Upper lobe of left lung (tissue), 6 donors: ENCODE measurements around the gene STOX2. TPM values are rescaled to one million over a fixed set of nuclear protein-coding genes. Genes with fewer than 3 reads are reported as not detected.

ENCODE experiments used
- ATAC-seq, 2 donors: fragments of 200-7000 bp; cut with Tn5 transposase; one replicate each; pipeline ENCODE4 v1.9.1; 2022; ENCODE audit warnings: mild to moderate bottlenecking in 2 of 2, moderate library complexity in 2 of 2; ENCODE audit not compliant: low FRiP score in 2 of 2
- DNase-seq, 2 donors: peaks; one replicate each; pipeline ENCODE4 v3.0.0-alpha.2; 2019 to 2020
- H3K27ac ChIP-seq, 4 donors: fragments of 200-600 bp; sonication (generic); one replicate each; pipeline ENCODE4 v1.5.1; 2016 to 2019
- H3K27me3 ChIP-seq, 4 donors: fragments of 200-600 bp; sonication (generic); one replicate each; pipeline ENCODE4 v1.5.1; 2017 to 2019
- H3K36me3 ChIP-seq, 4 donors: fragments of 200-600 bp; sonication (generic); one replicate each; pipeline ENCODE4 v1.5.1; 2016 to 2019
- H3K4me1 ChIP-seq, 4 donors: fragments of 200-600 bp; sonication (generic); one replicate each; pipeline ENCODE4 v1.5.1; 2018 to 2019
- H3K4me3 ChIP-seq, 4 donors: fragments of 200-600 bp; sonication (generic); one replicate each; pipeline ENCODE4 v1.5.1; 2017 to 2019; ENCODE audit warnings: mild to moderate bottlenecking in 2 of 4, moderate library complexity in 1 of 4
- H3K9me3 ChIP-seq, 4 donors: fragments of 200-600 bp; sonication (generic); one replicate each; pipeline ENCODE4 v1.5.1; 2018 to 2019
- EP300 ChIP-seq, 4 donors: sonication (generic); formaldehyde crosslinking; IDR thresholded peaks; one replicate each; pipeline ENCODE4 v1.5.1; 2017; ENCODE audit warnings: antibody characterized with exemption in 4 of 4, control low read depth in 2 of 4
- POLR2A ChIP-seq, 4 donors: fragments of 450-650 bp; IDR thresholded peaks; one replicate each; pipeline ENCODE4 v1.5.1; 2016 to 2017; ENCODE audit warnings: antibody characterized with exemption in 4 of 4, mild to moderate bottlenecking in 2 of 4
- POLR2AphosphoS5 ChIP-seq, 2 donors: sonication (generic); formaldehyde crosslinking; IDR thresholded peaks; one replicate each; pipeline ENCODE4 v1.5.1; 2017; ENCODE audit warnings: antibody characterized with exemption in 2 of 2
- WGBS, 2 donors: methylation state at CpG; one replicate each; pipeline ENCODE4 v1.1.5; 2017 to 2018; 5-methylcytosine and 5-hydroxymethylcytosine counted together
- total RNA-seq, 6 donors: library from RNA; depleted of rRNA in 4 of 6; stranded (reverse); fragments of >200 nt in 4 of 6; gene quantifications; one replicate each; pipeline versions ENCODE4 v1.1.0 to v1.2.1, GENCODE V29; 2016 to 2021
- TF ChIP-seq, protein P1 (sequence below), 6 experiments: fragments of 450-650 bp in 4 of 6; fragments of 200-600 bp in 2 of 6; sonication (generic) in 2 of 6; IDR thresholded peaks; one replicate each; pipeline ENCODE4 v1.5.1; 2016 to 2019; ENCODE audit warnings: antibody characterized with exemption in 6 of 6
- donor health status: DM: no; HTN: no; CAD: no; lungs with moderate emphysema.
- donor health status: DM: no; HTN: yes; CAD: no; lungs with severe emphysema.

STOX2 gene
- total RNA-seq, 6 donors from 2014 or later: 10.1 to 49.2 (median 24.1) TPM

DNA sequence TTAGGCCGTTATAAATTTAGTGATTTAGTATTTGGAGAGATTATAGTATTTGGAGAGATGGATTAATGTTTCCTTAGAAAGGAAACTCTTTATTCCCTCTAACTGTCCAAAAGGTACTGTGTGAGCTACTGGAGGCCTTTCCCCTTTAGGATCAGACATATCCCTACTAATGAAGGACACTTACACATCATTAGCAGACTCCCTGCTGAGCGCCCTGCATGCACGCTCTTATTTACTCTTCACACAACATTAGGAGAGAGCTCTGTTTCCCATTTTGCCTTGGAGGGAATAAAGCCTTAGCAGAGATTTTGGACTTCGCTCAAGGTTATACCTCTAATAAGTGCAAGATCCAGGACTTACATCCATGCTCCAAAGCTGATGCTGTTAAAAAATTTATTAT lies 17.8 kb upstream of the STOX2 start:
- 96 to 97% methylated on average over 4 of the region's 4 CpGs for WGBS, 2 donors
- ATAC-seq (no peak), DNase-seq (no peak)

DNA sequence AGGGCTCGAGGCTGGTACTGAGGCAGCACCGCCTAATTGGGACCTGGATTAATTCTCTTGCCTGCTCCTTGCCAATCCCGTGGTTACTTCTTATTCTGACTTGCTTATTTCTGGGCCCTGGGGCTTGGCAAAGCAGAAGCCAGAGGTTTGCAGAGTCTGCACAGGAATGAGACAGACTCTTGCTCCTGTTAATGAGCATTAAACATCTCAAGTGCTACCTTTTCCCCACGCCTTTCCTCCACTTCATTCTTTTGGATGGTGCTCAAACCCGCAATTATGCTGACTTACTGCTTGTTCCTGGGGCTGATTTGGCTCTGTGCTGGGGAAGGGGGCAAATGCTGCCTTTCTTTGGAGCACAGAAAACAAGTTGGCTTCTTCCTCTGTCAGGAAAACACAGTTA lies 16.5 kb upstream of the STOX2 start:
- TF ChIP-seq POLR2AphosphoS5 (IDR thresholded peaks at IDR 0.05): no peak
- TF ChIP-seq, protein P1, sequence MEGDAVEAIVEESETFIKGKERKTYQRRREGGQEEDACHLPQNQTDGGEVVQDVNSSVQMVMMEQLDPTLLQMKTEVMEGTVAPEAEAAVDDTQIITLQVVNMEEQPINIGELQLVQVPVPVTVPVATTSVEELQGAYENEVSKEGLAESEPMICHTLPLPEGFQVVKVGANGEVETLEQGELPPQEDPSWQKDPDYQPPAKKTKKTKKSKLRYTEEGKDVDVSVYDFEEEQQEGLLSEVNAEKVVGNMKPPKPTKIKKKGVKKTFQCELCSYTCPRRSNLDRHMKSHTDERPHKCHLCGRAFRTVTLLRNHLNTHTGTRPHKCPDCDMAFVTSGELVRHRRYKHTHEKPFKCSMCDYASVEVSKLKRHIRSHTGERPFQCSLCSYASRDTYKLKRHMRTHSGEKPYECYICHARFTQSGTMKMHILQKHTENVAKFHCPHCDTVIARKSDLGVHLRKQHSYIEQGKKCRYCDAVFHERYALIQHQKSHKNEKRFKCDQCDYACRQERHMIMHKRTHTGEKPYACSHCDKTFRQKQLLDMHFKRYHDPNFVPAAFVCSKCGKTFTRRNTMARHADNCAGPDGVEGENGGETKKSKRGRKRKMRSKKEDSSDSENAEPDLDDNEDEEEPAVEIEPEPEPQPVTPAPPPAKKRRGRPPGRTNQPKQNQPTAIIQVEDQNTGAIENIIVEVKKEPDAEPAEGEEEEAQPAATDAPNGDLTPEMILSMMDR (IDR thresholded peaks at IDR 0.05): no peak
- TF ChIP-seq EP300 (IDR thresholded peaks at IDR 0.05): no peak
- no peak for TF ChIP-seq POLR2A (IDR thresholded peaks at IDR 0.05)
- Histone ChIP-seq H3K27me3 (no peaks in the 10 kb centered on the region), H3K27ac (no peak overlapping the region), H3K4me1 (peaks cover 0 to 12% (median 7%) of the 10 kb centered on the region in 4 donors), H3K36me3 (no peaks in the 10 kb centered on the region), H3K9me3 (no peaks in the 10 kb centered on the region), H3K4me3 (no peak overlapping the region)
- WGBS, 2 donors: 65 to 72% methylated on average over 5 of the region's 5 CpGs
- ATAC-seq: no peak
- DNase-seq: no peak

More for the DNA sequence above, 17.8 kb upstream of the STOX2 start:
- no peak overlapping the region for H3K4me3 ChIP-seq
- H3K27ac ChIP-seq: no peak overlapping the region
- H3K27me3 ChIP-seq: no peaks in the 10 kb centered on the region
- H3K4me1 ChIP-seq: peaks cover 0 to 12% (median 7%) of the 10 kb centered on the region in 4 donors
- TF ChIP-seq EP300 (IDR thresholded peaks at IDR 0.05) (no peak), POLR2AphosphoS5 (IDR thresholded peaks at IDR 0.05) (no peak), POLR2A (IDR thresholded peaks at IDR 0.05) (no peak)
- TF ChIP-seq, protein P1 (IDR thresholded peaks at IDR 0.05): no peak
- H3K9me3 ChIP-seq: no peaks in the 10 kb centered on the region
- no peaks in the 10 kb centered on the region for H3K36me3 ChIP-seq

DNA sequence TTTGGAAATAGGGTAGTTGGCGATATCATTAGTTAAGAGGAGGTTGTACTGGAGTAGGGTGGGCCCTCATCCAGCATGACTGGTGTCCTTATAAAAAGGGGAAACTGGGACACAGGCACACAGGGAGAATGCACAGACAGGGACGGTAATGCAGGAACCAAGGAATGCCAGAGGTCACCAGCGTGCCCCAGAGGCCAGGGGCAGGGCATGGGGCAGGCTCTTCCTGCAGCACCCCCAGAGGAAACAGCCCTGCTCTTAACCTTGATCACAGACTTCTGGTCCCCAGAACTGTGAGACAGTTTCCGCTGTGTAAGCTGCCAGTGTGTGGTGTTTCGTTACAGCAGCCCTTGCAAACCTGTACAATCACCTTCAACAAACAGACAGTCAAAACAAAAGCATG lies 15.9 kb upstream of the STOX2 start:
- Histone ChIP-seq H3K4me1 (peaks cover 0 to 12% (median 7%) of the 10 kb centered on the region in 4 donors), H3K4me3 (no peak overlapping the region), H3K9me3 (no peaks in the 10 kb centered on the region), H3K27ac (no peak overlapping the region), H3K27me3 (no peaks in the 10 kb centered on the region), H3K36me3 (no peaks in the 10 kb centered on the region)
- WGBS, 2 donors: 70 to 84% methylated on average over 5 of the region's 5 CpGs
- TF ChIP-seq, protein P1 (IDR thresholded peaks at IDR 0.05): no peak
- TF ChIP-seq POLR2AphosphoS5 (IDR thresholded peaks at IDR 0.05): no peak
- no peak for TF ChIP-seq EP300 (IDR thresholded peaks at IDR 0.05)
- no peak for TF ChIP-seq POLR2A (IDR thresholded peaks at IDR 0.05)
- DNase-seq (no peak), ATAC-seq (no peak)

DNA sequence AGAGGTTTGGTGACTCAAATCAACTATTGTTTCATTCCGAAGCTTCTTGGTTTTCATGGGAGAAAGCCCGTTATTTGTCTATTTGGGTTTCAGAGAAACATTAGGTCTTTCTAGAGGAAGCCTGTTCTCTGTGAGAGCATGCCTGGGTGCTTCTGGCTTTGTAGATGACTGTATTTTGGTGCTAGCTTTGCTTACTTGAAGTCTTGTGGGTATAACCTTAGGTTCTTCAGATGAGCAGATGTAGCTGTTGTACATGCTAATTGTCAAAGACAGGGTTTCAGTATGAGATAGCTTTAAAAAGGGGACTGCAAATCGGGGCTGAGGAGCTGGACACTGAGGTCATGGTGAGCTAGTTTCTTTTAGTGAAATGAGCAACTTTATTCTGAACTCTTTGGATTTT lies 7.9 kb upstream of the STOX2 start:
- H3K27me3 ChIP-seq: no peaks in the 10 kb centered on the region
- H3K9me3 ChIP-seq: peaks cover 0 to 5% (median 2%) of the 10 kb centered on the region in 4 donors
- H3K36me3 ChIP-seq: no peaks in the 10 kb centered on the region
- DNase-seq: no peak
- WGBS, 2 donors: 91 to 100% methylated on average over 3 of the region's 3 CpGs
- no peak overlapping the region for H3K27ac ChIP-seq
- H3K4me1 ChIP-seq: no peaks in the 10 kb centered on the region
- no peak overlapping the region for H3K4me3 ChIP-seq
- no peak for ATAC-seq
- TF ChIP-seq POLR2AphosphoS5 (IDR thresholded peaks at IDR 0.05) (no peak), EP300 (IDR thresholded peaks at IDR 0.05) (no peak), POLR2A (IDR thresholded peaks at IDR 0.05) (no peak)
- TF ChIP-seq, protein P1 (IDR thresholded peaks at IDR 0.05): no peak

DNA sequence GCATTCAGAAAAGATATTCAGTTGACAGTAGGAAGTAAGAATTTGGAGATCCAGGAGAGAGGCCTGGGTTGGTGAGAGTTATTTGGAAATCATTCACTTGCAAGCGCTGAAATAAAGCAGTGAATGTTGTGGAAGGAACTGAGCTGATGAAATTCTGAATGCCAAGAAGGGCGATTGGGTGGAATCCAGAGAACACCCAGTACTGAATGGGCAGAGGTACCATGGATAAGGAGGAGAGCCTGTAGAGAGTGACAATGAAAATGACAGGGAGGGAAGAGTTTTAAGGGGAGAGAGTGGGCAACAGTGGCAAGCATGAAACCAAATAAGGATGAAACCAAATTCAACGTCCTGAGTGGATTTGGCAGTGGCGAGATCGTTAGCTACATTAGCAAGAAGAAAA lies 6.7 kb upstream of the STOX2 start:
- ATAC-seq (no peak), DNase-seq (no peak)
- Histone ChIP-seq H3K4me3 (no peak overlapping the region), H3K9me3 (peaks cover 0 to 5% (median 2%) of the 10 kb centered on the region in 4 donors), H3K36me3 (no peaks in the 10 kb centered on the region), H3K27ac (no peak overlapping the region), H3K4me1 (no peaks in the 10 kb centered on the region), H3K27me3 (no peaks in the 10 kb centered on the region)
- TF ChIP-seq EP300 (IDR thresholded peaks at IDR 0.05): no peak
- TF ChIP-seq, protein P1 (IDR thresholded peaks at IDR 0.05): no peak
- TF ChIP-seq POLR2A (IDR thresholded peaks at IDR 0.05): no peak
- no peak for TF ChIP-seq POLR2AphosphoS5 (IDR thresholded peaks at IDR 0.05)
- 91 to 96% methylated on average over 5 of the region's 5 CpGs for whole genome bisulfite sequencing, 2 donors
